Spleen (tissue), 11 donors: Measurements from ENCODE around the gene PIN4. TPM values are rescaled to one million over a fixed set of nuclear protein-coding genes. Genes with fewer than 3 reads are reported as not detected.

Experiments
- DNase-seq: peaks from one replicate; pipeline ENCODE4 v3.0.0-alpha.2; 2020
- H3K27ac ChIP-seq, 8 donors: fragments of 200-600 bp; sonication (generic) in 7 of 8; 1 replicate in 4 of 8; 2 replicates in 4 of 8; pipeline versions ENCODE4 v1.5.0 to v1.8.0; 2016 to 2021; ENCODE audit warnings: inconsistent platforms in 4 of 8, mild to moderate bottlenecking in 4 of 8, moderate library complexity in 1 of 8
- H3K27me3 ChIP-seq, 7 donors: fragments of 200-600 bp; sonication (generic) in 6 of 7; replicated peaks in 1 of 7; 1 replicate in 4 of 7; 2 replicates in 3 of 7; pipeline versions ENCODE4 v1.5.0 to v1.8.0; 2016 to 2021; ENCODE audit warnings: inconsistent platforms in 3 of 7, mild to moderate bottlenecking in 1 of 7
- H3K36me3 ChIP-seq, 6 donors: fragments of 200-600 bp; sonication (generic) in 5 of 6; 1 replicate in 4 of 6; 2 replicates in 2 of 6; pipeline versions ENCODE4 v1.5.0 to v1.8.0; 2016 to 2021; ENCODE audit warnings: inconsistent platforms in 2 of 6
- H3K4me1 ChIP-seq, 6 donors: fragments of 200-600 bp; sonication (generic) in 5 of 6; 1 replicate in 3 of 6; 2 replicates in 3 of 6; pipeline versions ENCODE4 v1.5.0 to v1.8.0; 2016 to 2021; ENCODE audit warnings: inconsistent platforms in 3 of 6
- H3K4me3 ChIP-seq, 8 donors: fragments of 200-600 bp; sonication (generic) in 7 of 8; 1 replicate in 4 of 8; 2 replicates in 4 of 8; pipeline versions ENCODE4 v1.5.0 to v1.8.0; 2016 to 2021; ENCODE audit warnings: inconsistent platforms in 4 of 8, mild to moderate bottlenecking in 4 of 8, moderate library complexity in 2 of 8
- H3K9me3 ChIP-seq, 8 donors: fragments of 200-600 bp; sonication (generic) in 7 of 8; 1 replicate in 4 of 8; 2 replicates in 4 of 8; pipeline versions ENCODE4 v1.5.0 to v1.8.0; 2016 to 2021; ENCODE audit warnings: inconsistent platforms in 4 of 8
- CTCF ChIP-seq, 11 experiments: fragments of 200-600 bp in 7 of 11; fragments of 450-650 bp in 4 of 11; sonication (generic) in 4 of 11; IDR thresholded peaks in 8 of 11; conservative IDR thresholded peaks in 3 of 11; 1 replicate in 7 of 11; 2 replicates in 4 of 11; pipeline versions ENCODE4 v1.4.0 to v1.8.0; 2016 to 2021; ENCODE audit warnings: antibody characterized with exemption in 11 of 11, inconsistent platforms in 4 of 11, mild to moderate bottlenecking in 1 of 11
- POLR2A ChIP-seq, 3 donors: fragments of 450-650 bp; IDR thresholded peaks; one replicate each; pipeline ENCODE4 v1.5.1; 2017; ENCODE audit warnings: antibody characterized with exemption in 3 of 3, mild to moderate bottlenecking in 1 of 3
- POLR2AphosphoS5 ChIP-seq, 3 donors: sonication (generic); formaldehyde crosslinking; IDR thresholded peaks; one replicate each; pipeline ENCODE4 v1.5.1; 2017; ENCODE audit warnings: antibody characterized with exemption in 3 of 3
- WGBS, 5 donors: extraction: QIAGEN DNeasy Blood & Tissue Kit in 3 of 5; methylation state at CpG; one replicate each; pipeline versions ENCODE4 v1.1.5 to v1.1.7; 2013 to 2018; 5-methylcytosine and 5-hydroxymethylcytosine counted together
- intact Hi-C: fragments of 100-400 bp; cut with DNase I; formaldehyde crosslinking; loops from one replicate; pipeline ENCODE4 v1.15.0; 2023; ENCODE audit warnings: low total_unique reads
- polyA plus RNA-seq, 3 donors: library from polyadenylated mRNA; stranded (reverse); fragments of 200-250 nt; gene quantifications; one replicate each; pipeline ENCODE4 v1.2.1, GENCODE V29; 2013
- total RNA-seq, 7 donors: library from RNA; depleted of rRNA in 3 of 7; stranded (reverse); fragments of >200 nt in 3 of 7; fragmentation: NEBNext Ultra II Directional in 4 of 7; extraction: Animal tissue kit (Norgen Biotek cat#: 25700) in 4 of 7; gene quantifications; one replicate each; pipeline versions ENCODE4 v1.1.0 to v1.2.1, GENCODE V29; 2016 to 2021
- donor health status: healthy with polysubstance abuse.
- donor health status: DM: no; HTN: no; CAD: no; lungs with moderate emphysema.
- donor health status: DM: no; HTN: no; CAD: no.
- donor health status: Bipolar disorder and iron deficiency.
- donor health status: healthy.
- donor health status: DM: no; HTN: no; CAD: no.
- donor health status: DM: yes; HTN: yes; CAD: no.

Gene PIN4
- total and polyA plus RNA-seq, 10 donors, result 6.0 to 22.0 (median 10.8) TPM

- 56 to 78% (median 63%) methylated on average over 7 to 11 of the region's 11 CpGs for WGBS, 5 donors
- no peaks in the 10 kb centered on the region for H3K27me3 ChIP-seq
- no peak overlapping the region for H3K27ac ChIP-seq
- TF ChIP-seq POLR2AphosphoS5 (IDR thresholded peaks at IDR 0.05) (no peak), POLR2A (IDR thresholded peaks at IDR 0.05) (no peak), CTCF (IDR thresholded peaks at IDR 0.05 in 8 of 11, conservative IDR thresholded peaks at IDR 0.05 in 3 of 11) (no peak)
- peaks cover 0 to 4% (median 0%) of the 10 kb centered on the region in 6 donors for H3K4me1 ChIP-seq
- H3K4me3 ChIP-seq, result no peak overlapping the region
- no peaks in the 10 kb centered on the region for H3K9me3 ChIP-seq
- intact Hi-C loops, result no loop called here
- no peak for DNase-seq
- H3K36me3 ChIP-seq, result peaks cover 0 to 46% (median 0%) of the 10 kb centered on the region in 6 donors
Measured at GRCh38 chrX:72142794-72143608, 38.6 kb upstream of the PIN4 start.

GRCh38 chrX:72143609-72143907 is 38.0 kb upstream of the PIN4 start:
- no peak for DNase-seq
- peaks cover 0 to 40% (median 0%) of the 10 kb centered on the region in 6 donors for H3K36me3 ChIP-seq
- H3K4me3 ChIP-seq, result no peak overlapping the region
- no peaks in the 10 kb centered on the region for H3K9me3 ChIP-seq
- WGBS, 5 donors, result 74 to 92% (median 85%) methylated on average over 2 of the region's 2 CpGs
- H3K27ac ChIP-seq, result no peak overlapping the region
- no peak for TF ChIP-seq CTCF (IDR thresholded peaks at IDR 0.05 in 8 of 11, conservative IDR thresholded peaks at IDR 0.05 in 3 of 11)
- H3K27me3 ChIP-seq, result no peaks in the 10 kb centered on the region
- intact Hi-C loops, result no loop called here
- H3K4me1 ChIP-seq, result peaks cover 0 to 4% (median 0%) of the 10 kb centered on the region in 6 donors

GRCh38 chrX:72145181-72145580 is 36.4 kb upstream of the PIN4 start:
- H3K4me3 ChIP-seq, result no peak overlapping the region
- WGBS, 5 donors, result 0 to 48% (median 46%) methylated on average over 1 to 2 of the region's 2 CpGs
- TF ChIP-seq CTCF (IDR thresholded peaks at IDR 0.05 in 8 of 11, conservative IDR thresholded peaks at IDR 0.05 in 3 of 11), result no peak
- no peaks in the 10 kb centered on the region for H3K9me3 ChIP-seq
- H3K36me3 ChIP-seq, result peaks cover 0 to 24% (median 0%) of the 10 kb centered on the region in 6 donors
- no peaks in the 10 kb centered on the region for H3K27me3 ChIP-seq
- peaks cover 0 to 4% (median 0%) of the 10 kb centered on the region in 6 donors for H3K4me1 ChIP-seq
- DNase-seq, result no peak
- no peak overlapping the region for H3K27ac ChIP-seq
- intact Hi-C loops, result no loop called here

- Histone ChIP-seq H3K9me3 (no peaks in the 10 kb centered on the region), H3K27me3 (no peaks in the 10 kb centered on the region), H3K27ac (no peak overlapping the region), H3K36me3 (peaks cover 0 to 15% (median 0%) of the 10 kb centered on the region in 6 donors), H3K4me3 (no peak overlapping the region), H3K4me1 (peaks cover 0 to 4% (median 0%) of the 10 kb centered on the region in 6 donors)
- intact Hi-C loops, result no loop called here
- TF ChIP-seq POLR2A (IDR thresholded peaks at IDR 0.05) (no peak), CTCF (IDR thresholded peaks at IDR 0.05 in 8 of 11, conservative IDR thresholded peaks at IDR 0.05 in 3 of 11) (no peak), POLR2AphosphoS5 (IDR thresholded peaks at IDR 0.05) (no peak)
- no peak for DNase-seq
- WGBS, 5 donors, result 67 to 100% (median 87%) methylated on average over 2 of the region's 2 CpGs
Measured at GRCh38 chrX:72146527-72146926, 35.0 kb upstream of the PIN4 start.
